Liver (tissue), 9 donors: ENCODE data around the gene PCSK1. TPM values are rescaled to one million over a fixed set of nuclear protein-coding genes. Genes with fewer than 3 reads are reported as not detected.
A peak's percentile ranks its signal among the peaks of the same experiment; 100 is the strongest.

ENCODE experiments used
- DNase-seq: peaks from one replicate; pipeline ENCODE4 v3.0.0-alpha.2; 2017; ENCODE audit warnings: low spot score
- H3K27ac ChIP-seq, 2 donors: one replicate each; pipeline ENCODE4 v1.7.0; 2013; ENCODE audit warnings: inconsistent platforms in 2 of 2, low read length in 2 of 2, control low read depth in 1 of 2, low read depth in 1 of 2, mild to moderate bottlenecking in 1 of 2
- H3K27me3 ChIP-seq, 4 donors: one replicate each; pipeline versions ENCODE4 v1.6.1 to v1.7.0; 2013; ENCODE audit warnings: low read length in 3 of 4, inconsistent platforms in 1 of 4, mild to moderate bottlenecking in 1 of 4, moderate library complexity in 1 of 4; ENCODE audit not compliant: control insufficient read depth in 4 of 4, insufficient read depth in 4 of 4
- H3K36me3 ChIP-seq, 4 donors: one replicate each; pipeline versions ENCODE4 v1.6.1 to v1.7.0; 2013; ENCODE audit warnings: low read length in 3 of 4, mild to moderate bottlenecking in 3 of 4, low read depth in 1 of 4, moderate library complexity in 1 of 4; ENCODE audit not compliant: control insufficient read depth in 4 of 4, insufficient read depth in 3 of 4
- H3K4me1 ChIP-seq, 4 donors: one replicate each; pipeline versions ENCODE4 v1.6.1 to v1.7.0; 2013; ENCODE audit warnings: low read length in 3 of 4, mild to moderate bottlenecking in 3 of 4, moderate library complexity in 1 of 4; ENCODE audit not compliant: control insufficient read depth in 4 of 4, insufficient read depth in 4 of 4
- H3K4me3 ChIP-seq, 3 donors: one replicate each; pipeline versions ENCODE4 v1.6.1 to v1.7.0; 2013; ENCODE audit warnings: low read length in 3 of 3, control low read depth in 1 of 3, low read depth in 1 of 3, mild to moderate bottlenecking in 1 of 3
- H3K9ac ChIP-seq, 2 donors: one replicate each; pipeline ENCODE4 v1.7.0; 2013; ENCODE audit warnings: low read length in 2 of 2, mild to moderate bottlenecking in 2 of 2, moderate library complexity in 2 of 2, control low read depth in 1 of 2, low read depth in 1 of 2
- H3K9me3 ChIP-seq, 4 donors: one replicate each; pipeline versions ENCODE4 v1.6.1 to v1.7.0; 2013; ENCODE audit warnings: low read length in 3 of 4; ENCODE audit not compliant: control insufficient read depth in 4 of 4
- CTCF ChIP-seq: fragments of 150-350 bp; IDR thresholded peaks from 2 replicates; pipeline ENCODE4 v1.5.1; 2017; ENCODE audit warnings: improper control_type of control experiment, low read depth, low read length; ENCODE audit not compliant: missing input control
- EGR1 ChIP-seq, 2 donors: IDR thresholded peaks; 2 replicates each; pipeline ENCODE4 v1.6.1; 2016 to 2018; ENCODE audit warnings: antibody characterized with exemption in 2 of 2, low read depth in 2 of 2
- FOXA1 ChIP-seq: IDR thresholded peaks from 2 replicates; pipeline ENCODE4 v1.6.1; 2016; ENCODE audit warnings: antibody characterized with exemption
- FOXA2 ChIP-seq: IDR thresholded peaks from 2 replicates; pipeline ENCODE4 v1.6.1; 2016; ENCODE audit warnings: antibody characterized with exemption
- GABPA ChIP-seq, 2 donors: IDR thresholded peaks in 1 of 2; conservative IDR thresholded peaks in 1 of 2; 2 replicates each; pipeline ENCODE4 v1.6.1; 2016; ENCODE audit warnings: antibody characterized with exemption in 2 of 2, mild to moderate bottlenecking in 1 of 2, moderate library complexity in 1 of 2
- HNF4A ChIP-seq, 2 donors: conservative IDR thresholded peaks; 2 replicates each; pipeline ENCODE4 v1.6.1; 2016; ENCODE audit warnings: antibody characterized with exemption in 2 of 2, mild to moderate bottlenecking in 2 of 2
- HNF4G ChIP-seq: IDR thresholded peaks from 2 replicates; pipeline ENCODE4 v1.6.1; 2016; ENCODE audit warnings: antibody characterized with exemption
- JUND ChIP-seq, 2 donors: IDR thresholded peaks; 2 replicates each; pipeline ENCODE4 v1.6.1; 2016; ENCODE audit warnings: antibody characterized with exemption in 2 of 2
- MAX ChIP-seq: IDR thresholded peaks from 2 replicates; pipeline ENCODE4 v1.6.1; 2016; ENCODE audit warnings: antibody characterized with exemption
- NR2F2 ChIP-seq: IDR thresholded peaks from 2 replicates; pipeline ENCODE4 v1.6.1; 2016; ENCODE audit warnings: antibody characterized with exemption
- RAD21 ChIP-seq, 2 donors: IDR thresholded peaks; 2 replicates each; pipeline ENCODE4 v1.6.1; 2016; ENCODE audit warnings: antibody characterized with exemption in 2 of 2, mild to moderate bottlenecking in 2 of 2
- RXRA ChIP-seq, 2 donors: IDR thresholded peaks; 2 replicates each; pipeline ENCODE4 v1.6.1; 2017 to 2018; ENCODE audit warnings: antibody characterized with exemption in 2 of 2, mild to moderate bottlenecking in 1 of 2
- SP1 ChIP-seq: IDR thresholded peaks from 2 replicates; pipeline ENCODE4 v1.6.1; 2018; ENCODE audit warnings: antibody characterized with exemption, mild to moderate bottlenecking
- TAF1 ChIP-seq: conservative IDR thresholded peaks from 2 replicates; pipeline ENCODE4 v1.6.1; 2016; ENCODE audit warnings: antibody characterized with exemption, mild to moderate bottlenecking
- YY1 ChIP-seq: IDR thresholded peaks from 2 replicates; pipeline ENCODE4 v1.6.1; 2016; ENCODE audit warnings: antibody characterized with exemption, mild to moderate bottlenecking
- polyA plus RNA-seq, 2 donors: library from polyadenylated mRNA; stranded (reverse) in 1 of 2; unstranded in 1 of 2; fragments of 200-250 nt in 1 of 2; fragments of >200 nt in 1 of 2; fragmentation: Nextera tagmentation in 1 of 2; extraction: Ambion mirVana in 1 of 2; gene quantifications; one replicate each; pipeline versions ENCODE4 v1.2.1 to v1.2.3, GENCODE V29; 2013 to 2015
- total RNA-seq, 2 donors: library from RNA; depleted of rRNA; stranded (reverse); fragments of >200 nt; gene quantifications; one replicate each; pipeline ENCODE4 v1.2.3, GENCODE V29; 2014
- TF ChIP-seq, protein P1 (sequence below): IDR thresholded peaks from 2 replicates; pipeline ENCODE4 v1.6.1; 2016; ENCODE audit warnings: antibody characterized with exemption
- TF ChIP-seq, protein P2 (sequence below): IDR thresholded peaks from 2 replicates; pipeline ENCODE4 v1.6.1; 2016; ENCODE audit warnings: antibody characterized with exemption
- TF ChIP-seq, protein P3 (sequence below): IDR thresholded peaks from 2 replicates; pipeline ENCODE4 v1.6.1; 2016; ENCODE audit warnings: antibody characterized with exemption, mild to moderate bottlenecking
- donor health status: healthy.
- donor health status: healthy.
- donor health status: healthy.
- donor health status: healthy.
- donor health status: healthy.

PCSK1 gene
- total and polyA plus RNA-seq, 4 donors, result 0.01 to 0.09 (median 0.08) TPM

DNA sequence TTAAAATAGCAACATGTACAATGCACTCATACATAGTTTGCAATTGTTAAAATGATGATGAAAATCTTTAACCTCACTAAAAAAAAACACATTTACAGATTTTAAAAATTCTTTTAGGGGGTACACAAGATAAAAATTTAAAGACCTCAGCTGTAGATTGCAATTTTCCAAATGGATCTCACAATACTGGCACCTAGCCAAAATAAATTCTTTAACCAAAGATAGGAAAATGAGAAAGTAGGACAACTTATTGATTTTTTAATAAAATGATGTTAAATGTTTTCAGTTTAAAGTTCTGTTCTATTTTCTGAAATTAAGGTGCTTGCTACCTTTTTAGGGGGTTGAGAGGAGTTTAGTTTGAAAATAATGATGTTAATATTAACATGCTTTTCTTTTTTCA is 90.0 kb downstream of the PCSK1 start:
- DNase-seq, result no peak
- no peak for TF ChIP-seq FOXA2
- no peak for TF ChIP-seq JUND (IDR thresholded peaks at IDR 0.05)
- no peak for TF ChIP-seq FOXA1
- TF ChIP-seq TAF1, result no peak
- TF ChIP-seq HNF4A (conservative IDR thresholded peaks at IDR 0.05), result no peak
- TF ChIP-seq NR2F2, result no peak
- TF ChIP-seq GABPA (IDR thresholded peaks at IDR 0.05 in 1 of 2, conservative IDR thresholded peaks at IDR 0.05 in 1 of 2), result no peak
- TF ChIP-seq EGR1 (IDR thresholded peaks at IDR 0.05; ENCODE audit: low read depth in 2 of 2), result no peak
- TF ChIP-seq, protein P1, sequence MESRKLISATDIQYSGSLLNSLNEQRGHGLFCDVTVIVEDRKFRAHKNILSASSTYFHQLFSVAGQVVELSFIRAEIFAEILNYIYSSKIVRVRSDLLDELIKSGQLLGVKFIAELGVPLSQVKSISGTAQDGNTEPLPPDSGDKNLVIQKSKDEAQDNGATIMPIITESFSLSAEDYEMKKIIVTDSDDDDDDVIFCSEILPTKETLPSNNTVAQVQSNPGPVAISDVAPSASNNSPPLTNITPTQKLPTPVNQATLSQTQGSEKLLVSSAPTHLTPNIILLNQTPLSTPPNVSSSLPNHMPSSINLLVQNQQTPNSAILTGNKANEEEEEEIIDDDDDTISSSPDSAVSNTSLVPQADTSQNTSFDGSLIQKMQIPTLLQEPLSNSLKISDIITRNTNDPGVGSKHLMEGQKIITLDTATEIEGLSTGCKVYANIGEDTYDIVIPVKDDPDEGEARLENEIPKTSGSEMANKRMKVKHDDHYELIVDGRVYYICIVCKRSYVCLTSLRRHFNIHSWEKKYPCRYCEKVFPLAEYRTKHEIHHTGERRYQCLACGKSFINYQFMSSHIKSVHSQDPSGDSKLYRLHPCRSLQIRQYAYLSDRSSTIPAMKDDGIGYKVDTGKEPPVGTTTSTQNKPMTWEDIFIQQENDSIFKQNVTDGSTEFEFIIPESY, result no peak
- TF ChIP-seq, protein P2, sequence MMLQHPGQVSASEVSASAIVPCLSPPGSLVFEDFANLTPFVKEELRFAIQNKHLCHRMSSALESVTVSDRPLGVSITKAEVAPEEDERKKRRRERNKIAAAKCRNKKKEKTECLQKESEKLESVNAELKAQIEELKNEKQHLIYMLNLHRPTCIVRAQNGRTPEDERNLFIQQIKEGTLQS, result no peak
- no peak for TF ChIP-seq CTCF
- TF ChIP-seq HNF4G, result no peak
- TF ChIP-seq RXRA (IDR thresholded peaks at IDR 0.05), result no peak
- TF ChIP-seq SP1, result no peak
- no peak for TF ChIP-seq RAD21 (IDR thresholded peaks at IDR 0.05)
- TF ChIP-seq, protein P3, sequence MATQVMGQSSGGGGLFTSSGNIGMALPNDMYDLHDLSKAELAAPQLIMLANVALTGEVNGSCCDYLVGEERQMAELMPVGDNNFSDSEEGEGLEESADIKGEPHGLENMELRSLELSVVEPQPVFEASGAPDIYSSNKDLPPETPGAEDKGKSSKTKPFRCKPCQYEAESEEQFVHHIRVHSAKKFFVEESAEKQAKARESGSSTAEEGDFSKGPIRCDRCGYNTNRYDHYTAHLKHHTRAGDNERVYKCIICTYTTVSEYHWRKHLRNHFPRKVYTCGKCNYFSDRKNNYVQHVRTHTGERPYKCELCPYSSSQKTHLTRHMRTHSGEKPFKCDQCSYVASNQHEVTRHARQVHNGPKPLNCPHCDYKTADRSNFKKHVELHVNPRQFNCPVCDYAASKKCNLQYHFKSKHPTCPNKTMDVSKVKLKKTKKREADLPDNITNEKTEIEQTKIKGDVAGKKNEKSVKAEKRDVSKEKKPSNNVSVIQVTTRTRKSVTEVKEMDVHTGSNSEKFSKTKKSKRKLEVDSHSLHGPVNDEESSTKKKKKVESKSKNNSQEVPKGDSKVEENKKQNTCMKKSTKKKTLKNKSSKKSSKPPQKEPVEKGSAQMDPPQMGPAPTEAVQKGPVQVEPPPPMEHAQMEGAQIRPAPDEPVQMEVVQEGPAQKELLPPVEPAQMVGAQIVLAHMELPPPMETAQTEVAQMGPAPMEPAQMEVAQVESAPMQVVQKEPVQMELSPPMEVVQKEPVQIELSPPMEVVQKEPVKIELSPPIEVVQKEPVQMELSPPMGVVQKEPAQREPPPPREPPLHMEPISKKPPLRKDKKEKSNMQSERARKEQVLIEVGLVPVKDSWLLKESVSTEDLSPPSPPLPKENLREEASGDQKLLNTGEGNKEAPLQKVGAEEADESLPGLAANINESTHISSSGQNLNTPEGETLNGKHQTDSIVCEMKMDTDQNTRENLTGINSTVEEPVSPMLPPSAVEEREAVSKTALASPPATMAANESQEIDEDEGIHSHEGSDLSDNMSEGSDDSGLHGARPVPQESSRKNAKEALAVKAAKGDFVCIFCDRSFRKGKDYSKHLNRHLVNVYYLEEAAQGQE, result no peak
- no peak for TF ChIP-seq MAX
- no peak for TF ChIP-seq YY1
- no peaks in the 10 kb centered on the region for H3K27me3 ChIP-seq
- no peak overlapping the region for H3K4me3 ChIP-seq
- H3K9me3 ChIP-seq, result no peaks in the 10 kb centered on the region
- H3K9ac ChIP-seq, result no peak overlapping the region
- no peaks in the 10 kb centered on the region for H3K36me3 ChIP-seq
- H3K27ac ChIP-seq, result peak overlapping the region; percentile 18 to 44
- peaks cover 4 to 45% (median 31%) of the 10 kb centered on the region in 4 donors for H3K4me1 ChIP-seq
